Parathyroid adenoma (tissue), 2 donors: ENCODE measurements around the gene SFI1.

Experiments used
- H2AFZ ChIP-seq: fragments of 300-600 bp; sonication (generic); one replicate; pipeline ENCODE4 v1.7.0; 2017; ENCODE audit warnings: antibody characterized with exemption, mild to moderate bottlenecking
- H3K27ac ChIP-seq: fragments of 300-600 bp; sonication (generic); one replicate; pipeline ENCODE4 v1.7.0; 2017
- H3K27me3 ChIP-seq: fragments of 300-600 bp; sonication (generic); one replicate; pipeline ENCODE4 v1.7.0; 2017; ENCODE audit warnings: low read length; ENCODE audit not compliant: control insufficient read depth, insufficient read depth
- H3K36me3 ChIP-seq: fragments of 300-600 bp; sonication (generic); one replicate; pipeline ENCODE4 v1.7.0; 2017; ENCODE audit warnings: low read length; ENCODE audit not compliant: control insufficient read depth, insufficient read depth
- H3K4me1 ChIP-seq: fragments of 300-600 bp; sonication (generic); one replicate; pipeline ENCODE4 v1.7.0; 2017; ENCODE audit warnings: control low read depth
- H3K4me2 ChIP-seq: fragments of 300-600 bp; sonication (generic); one replicate; pipeline ENCODE4 v1.7.0; 2017; ENCODE audit warnings: low read length
- H3K4me3 ChIP-seq: fragments of 300-600 bp; sonication (generic); one replicate; pipeline ENCODE4 v1.7.0; 2017; ENCODE audit warnings: low read depth, low read length
- H3K79me2 ChIP-seq: fragments of 300-600 bp; sonication (generic); one replicate; pipeline ENCODE4 v1.7.0; 2017; ENCODE audit warnings: control low read depth
- H3K9ac ChIP-seq: fragments of 300-600 bp; sonication (generic); one replicate; pipeline ENCODE4 v1.7.0; 2017; ENCODE audit warnings: mild to moderate bottlenecking
- H3K9me3 ChIP-seq: fragments of 300-600 bp; sonication (generic); one replicate; pipeline ENCODE4 v1.7.0; 2017; ENCODE audit warnings: low read length; ENCODE audit not compliant: control insufficient read depth
- CTCF ChIP-seq: fragments of 300-600 bp; sonication (generic); IDR thresholded peaks from one replicate; pipeline ENCODE4 v1.7.0; 2017; ENCODE audit warnings: antibody characterized with exemption, mild to moderate bottlenecking
- donor health status: primary hyperparathyroidism.

The SFI1 gene

DNA sequence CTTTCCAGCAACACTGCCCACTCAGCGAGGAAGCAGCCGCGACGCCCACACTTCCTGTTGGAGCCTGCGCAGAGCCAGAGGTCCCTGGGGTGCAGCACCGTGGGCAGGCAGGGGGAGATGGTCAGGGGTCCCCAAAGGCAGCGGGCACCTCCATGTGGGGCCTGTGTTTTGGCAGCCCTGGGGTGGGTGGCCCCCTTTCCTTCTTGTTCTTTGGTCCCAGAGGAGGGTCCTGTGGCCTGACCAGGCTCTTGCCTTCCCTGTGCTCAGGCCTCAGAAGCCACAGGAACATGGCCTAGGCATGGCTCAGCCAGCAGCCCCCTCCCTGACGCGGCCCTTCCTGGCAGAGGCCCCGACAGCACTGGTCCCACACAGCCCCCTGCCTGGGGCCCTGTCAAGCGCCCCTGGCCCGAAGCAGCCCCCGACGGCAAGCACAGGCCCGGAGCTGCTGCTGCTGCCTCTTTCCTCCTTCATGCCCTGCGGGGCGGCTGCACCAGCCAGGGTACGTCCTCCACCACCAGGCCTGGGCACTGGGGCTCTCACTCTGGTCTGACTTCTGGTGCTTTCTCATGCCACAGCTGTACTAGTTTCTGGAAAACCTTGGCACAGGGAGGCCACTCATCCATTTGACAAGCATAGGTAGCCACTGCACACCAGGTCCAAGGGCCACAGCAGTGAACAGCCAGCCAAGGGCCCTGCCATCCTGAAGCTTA lies 118.6 kb downstream of the SFI1 start:
- no peak for TF ChIP-seq CTCF
- Histone ChIP-seq H3K9me3 (no peaks in the 10 kb centered on the region), H3K36me3 (no peaks in the 10 kb centered on the region), H3K27me3 (no peaks in the 10 kb centered on the region), H3K4me1 (no peaks in the 10 kb centered on the region), H3K27ac (no peak overlapping the region), H3K79me2 (no peaks in the 10 kb centered on the region), H3K4me2 (no peak overlapping the region), H2AFZ (no peak overlapping the region), H3K4me3 (no peak overlapping the region), H3K9ac (no peak overlapping the region)

DNA sequence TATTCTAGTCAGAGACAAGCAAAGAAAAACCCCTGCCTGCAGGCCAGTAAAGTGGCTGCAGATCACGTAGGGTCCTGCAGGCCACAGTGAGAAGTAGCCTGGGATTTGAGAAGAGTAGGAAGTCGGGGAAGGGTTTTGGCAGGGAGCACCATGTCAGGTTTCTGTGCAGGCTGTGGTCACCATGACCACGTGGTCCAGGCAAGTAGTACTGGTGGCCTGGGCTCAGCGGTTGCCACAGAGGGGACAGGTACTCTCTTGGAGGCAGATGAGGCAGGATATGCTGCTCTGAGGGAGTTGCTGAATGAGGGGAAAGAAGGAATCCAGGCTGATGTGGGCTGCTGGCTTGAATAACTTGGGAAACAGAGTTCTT lies 119.1 kb downstream of the SFI1 start:
- H2AFZ ChIP-seq: no peak overlapping the region
- no peak overlapping the region for H3K4me3 ChIP-seq
- no peak overlapping the region for H3K27ac ChIP-seq
- no peaks in the 10 kb centered on the region for H3K9me3 ChIP-seq
- no peaks in the 10 kb centered on the region for H3K79me2 ChIP-seq
- H3K27me3 ChIP-seq: no peaks in the 10 kb centered on the region
- no peak for TF ChIP-seq CTCF
- H3K4me1 ChIP-seq: no peaks in the 10 kb centered on the region
- H3K9ac ChIP-seq: no peak overlapping the region
- no peak overlapping the region for H3K4me2 ChIP-seq
- H3K36me3 ChIP-seq: no peaks in the 10 kb centered on the region

DNA sequence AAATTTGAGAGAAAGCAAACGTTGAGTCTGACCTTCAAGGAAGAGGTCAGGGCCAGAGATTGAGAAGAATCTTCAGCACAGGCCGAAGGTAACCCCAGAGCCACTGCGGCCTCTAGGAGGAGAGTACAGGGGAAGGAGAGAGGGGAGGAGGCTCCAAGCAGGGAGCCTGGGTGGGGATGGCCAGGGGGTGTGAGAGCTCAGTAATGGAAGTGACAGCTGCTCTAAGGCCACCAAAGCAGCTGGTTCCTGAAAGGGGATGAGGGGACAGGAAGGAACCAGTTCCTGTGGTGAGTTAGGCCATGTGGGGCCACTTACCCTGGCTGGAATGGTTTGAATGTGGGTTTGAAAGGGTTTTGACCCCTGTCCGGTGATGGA lies 119.6 kb downstream of the SFI1 start:
- Histone ChIP-seq H3K27ac (no peak overlapping the region), H3K4me1 (no peaks in the 10 kb centered on the region), H3K4me2 (no peak overlapping the region), H3K9ac (no peak overlapping the region), H3K27me3 (no peaks in the 10 kb centered on the region), H2AFZ (no peak overlapping the region), H3K4me3 (no peak overlapping the region), H3K9me3 (no peaks in the 10 kb centered on the region), H3K36me3 (no peaks in the 10 kb centered on the region), H3K79me2 (no peaks in the 10 kb centered on the region)
- TF ChIP-seq CTCF: no peak

- no peak overlapping the region for H3K4me2 ChIP-seq
- H3K4me1 ChIP-seq: no peaks in the 10 kb centered on the region
- H3K9me3 ChIP-seq: no peaks in the 10 kb centered on the region
- no peaks in the 10 kb centered on the region for H3K36me3 ChIP-seq
- no peak overlapping the region for H3K9ac ChIP-seq
- H3K27me3 ChIP-seq: no peaks in the 10 kb centered on the region
- H2AFZ ChIP-seq: no peak overlapping the region
- TF ChIP-seq CTCF: no peak
- H3K4me3 ChIP-seq: no peak overlapping the region
- no peaks in the 10 kb centered on the region for H3K79me2 ChIP-seq
- no peak overlapping the region for H3K27ac ChIP-seq
These were observed 120.1 kb downstream of the SFI1 start for GRCh38 chr22:31616315-31616980.

- no peak overlapping the region for H2AFZ ChIP-seq
- H3K9me3 ChIP-seq: no peaks in the 10 kb centered on the region
- H3K4me3 ChIP-seq: no peak overlapping the region
- H3K9ac ChIP-seq: no peak overlapping the region
- H3K4me1 ChIP-seq: no peaks in the 10 kb centered on the region
- H3K79me2 ChIP-seq: no peaks in the 10 kb centered on the region
- H3K27me3 ChIP-seq: no peaks in the 10 kb centered on the region
- no peak overlapping the region for H3K27ac ChIP-seq
- H3K4me2 ChIP-seq: no peak overlapping the region
- TF ChIP-seq CTCF: no peak
- H3K36me3 ChIP-seq: no peaks in the 10 kb centered on the region
These were observed 121.7 kb downstream of the SFI1 start for GRCh38 chr22:31618057-31618456.
